Testis (tissue), 2 donors: ENCODE data around the gene CACNG4.

ENCODE experiments used
- POLR2A ChIP-seq: fragments of 450-650 bp; IDR thresholded peaks from one replicate; pipeline ENCODE4 v1.6.1; 2017; ENCODE audit warnings: antibody characterized with exemption, mild to moderate bottlenecking, moderate library complexity
- TF ChIP-seq, protein P1 (sequence below), 3 experiments: fragments of 450-650 bp in 2 of 3; fragments of 200-600 bp in 1 of 3; sonication (generic) in 1 of 3; IDR thresholded peaks; one replicate each; pipeline ENCODE4 v1.5.1; 2016 to 2019; ENCODE audit warnings: antibody characterized with exemption in 3 of 3, mild to moderate bottlenecking in 2 of 3, moderate library complexity in 1 of 3

DNA sequence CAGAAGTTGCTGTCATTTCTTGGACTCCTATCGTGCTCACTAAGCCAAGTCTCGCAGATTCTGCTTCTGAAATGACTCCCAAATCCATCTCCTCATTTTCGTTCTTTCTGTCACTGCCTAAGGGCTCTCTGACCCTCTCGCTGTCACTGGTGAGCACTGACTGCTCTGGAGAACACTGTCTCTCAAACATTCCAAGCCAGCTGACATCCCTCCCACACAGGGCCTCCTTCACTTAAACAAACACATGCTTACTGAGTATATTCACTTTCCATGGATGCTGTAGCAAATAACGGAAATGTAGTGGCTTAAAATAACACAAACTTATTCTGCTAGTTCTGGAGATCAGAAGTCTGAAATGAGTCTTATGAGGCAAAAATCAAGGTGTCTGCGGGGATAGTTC lies 98.6 kb downstream of the CACNG4 start:
- TF ChIP-seq, protein P1, sequence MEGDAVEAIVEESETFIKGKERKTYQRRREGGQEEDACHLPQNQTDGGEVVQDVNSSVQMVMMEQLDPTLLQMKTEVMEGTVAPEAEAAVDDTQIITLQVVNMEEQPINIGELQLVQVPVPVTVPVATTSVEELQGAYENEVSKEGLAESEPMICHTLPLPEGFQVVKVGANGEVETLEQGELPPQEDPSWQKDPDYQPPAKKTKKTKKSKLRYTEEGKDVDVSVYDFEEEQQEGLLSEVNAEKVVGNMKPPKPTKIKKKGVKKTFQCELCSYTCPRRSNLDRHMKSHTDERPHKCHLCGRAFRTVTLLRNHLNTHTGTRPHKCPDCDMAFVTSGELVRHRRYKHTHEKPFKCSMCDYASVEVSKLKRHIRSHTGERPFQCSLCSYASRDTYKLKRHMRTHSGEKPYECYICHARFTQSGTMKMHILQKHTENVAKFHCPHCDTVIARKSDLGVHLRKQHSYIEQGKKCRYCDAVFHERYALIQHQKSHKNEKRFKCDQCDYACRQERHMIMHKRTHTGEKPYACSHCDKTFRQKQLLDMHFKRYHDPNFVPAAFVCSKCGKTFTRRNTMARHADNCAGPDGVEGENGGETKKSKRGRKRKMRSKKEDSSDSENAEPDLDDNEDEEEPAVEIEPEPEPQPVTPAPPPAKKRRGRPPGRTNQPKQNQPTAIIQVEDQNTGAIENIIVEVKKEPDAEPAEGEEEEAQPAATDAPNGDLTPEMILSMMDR (IDR thresholded peaks at IDR 0.05), result no peak
- no peak for TF ChIP-seq POLR2A
